Breast epithelium (tissue), 3 donors: ENCODE results near the gene PLEKHG4.

Experiments
- POLR2A ChIP-seq: fragments of 450-650 bp; IDR thresholded peaks from one replicate; pipeline ENCODE4 v1.6.1; 2016; ENCODE audit warnings: antibody characterized with exemption, mild to moderate bottlenecking, moderate library complexity
- POLR2AphosphoS5 ChIP-seq, 3 donors: sonication (generic); formaldehyde crosslinking; IDR thresholded peaks; one replicate each; pipeline ENCODE4 v1.6.1; 2017; ENCODE audit warnings: antibody characterized with exemption in 3 of 3
- TF ChIP-seq, protein P1 (sequence below), 3 donors: fragments of 450-650 bp; IDR thresholded peaks; one replicate each; pipeline ENCODE4 v1.5.1; 2016 to 2017; ENCODE audit warnings: antibody characterized with exemption in 3 of 3, mild to moderate bottlenecking in 3 of 3, moderate library complexity in 3 of 3

DNA sequence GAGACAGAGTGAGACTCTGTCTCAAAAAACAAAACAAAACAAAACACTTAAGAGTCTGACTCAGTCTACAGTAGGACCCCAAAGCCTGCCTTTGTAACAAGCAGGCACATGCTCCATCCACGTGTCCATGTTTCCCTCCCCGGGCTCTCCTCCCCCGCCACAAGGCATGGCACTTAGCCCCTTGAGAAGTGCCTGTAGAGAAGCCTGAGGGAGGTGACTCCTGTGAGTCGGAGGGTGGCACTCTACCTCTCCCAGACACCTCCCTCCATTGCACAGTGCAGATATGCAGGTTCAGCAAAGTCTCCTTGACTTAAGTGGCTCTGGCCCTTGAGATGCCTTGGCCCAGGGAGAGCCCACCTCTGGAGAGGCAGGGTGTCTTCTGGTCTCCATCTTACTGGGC, 38.8 kb upstream of the PLEKHG4 start:
- TF ChIP-seq POLR2AphosphoS5 (IDR thresholded peaks at IDR 0.05), result no peak
- TF ChIP-seq, protein P1, sequence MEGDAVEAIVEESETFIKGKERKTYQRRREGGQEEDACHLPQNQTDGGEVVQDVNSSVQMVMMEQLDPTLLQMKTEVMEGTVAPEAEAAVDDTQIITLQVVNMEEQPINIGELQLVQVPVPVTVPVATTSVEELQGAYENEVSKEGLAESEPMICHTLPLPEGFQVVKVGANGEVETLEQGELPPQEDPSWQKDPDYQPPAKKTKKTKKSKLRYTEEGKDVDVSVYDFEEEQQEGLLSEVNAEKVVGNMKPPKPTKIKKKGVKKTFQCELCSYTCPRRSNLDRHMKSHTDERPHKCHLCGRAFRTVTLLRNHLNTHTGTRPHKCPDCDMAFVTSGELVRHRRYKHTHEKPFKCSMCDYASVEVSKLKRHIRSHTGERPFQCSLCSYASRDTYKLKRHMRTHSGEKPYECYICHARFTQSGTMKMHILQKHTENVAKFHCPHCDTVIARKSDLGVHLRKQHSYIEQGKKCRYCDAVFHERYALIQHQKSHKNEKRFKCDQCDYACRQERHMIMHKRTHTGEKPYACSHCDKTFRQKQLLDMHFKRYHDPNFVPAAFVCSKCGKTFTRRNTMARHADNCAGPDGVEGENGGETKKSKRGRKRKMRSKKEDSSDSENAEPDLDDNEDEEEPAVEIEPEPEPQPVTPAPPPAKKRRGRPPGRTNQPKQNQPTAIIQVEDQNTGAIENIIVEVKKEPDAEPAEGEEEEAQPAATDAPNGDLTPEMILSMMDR (IDR thresholded peaks at IDR 0.05), result no peak
- no peak for TF ChIP-seq POLR2A
